GM12878 (cell line): ENCODE results near the gene AGRN.

Experiments
- CHD2 ChIP-seq: IDR thresholded peaks from 2 replicates; pipeline ENCODE4 v1.6.1; 2011; ENCODE audit warnings: low read depth, low read length, improper control_type of control experiment, borderline replicate concordance
- CTCF ChIP-seq, 3 experiments: IDR thresholded peaks in 2 of 3; conservative IDR thresholded peaks in 1 of 3; 2 replicates each; pipeline ENCODE4 v1.5.1; 2011; ENCODE audit warnings: low read depth in 3 of 3, low read length in 3 of 3, mild to moderate bottlenecking in 3 of 3, control low read depth in 2 of 3, moderate library complexity in 2 of 3, inconsistent platforms in 1 of 3, mixed read lengths in 1 of 3; ENCODE audit not compliant: control insufficient read depth in 2 of 3, insufficient read depth in 1 of 3; ENCODE audit errors: extremely low read depth in 1 of 3
- ESRRA ChIP-seq: IDR thresholded peaks from 2 replicates; pipeline ENCODE4 v1.6.1; 2012; ENCODE audit warnings: mild to moderate bottlenecking, low read length, improper control_type of control experiment
- POLR2A ChIP-seq: IDR thresholded peaks from 2 replicates; pipeline ENCODE4 v1.6.1; 2011; ENCODE audit warnings: low read depth, mild to moderate bottlenecking, low read length
- SP1 ChIP-seq: IDR thresholded peaks from one replicate; pipeline ENCODE4 v1.6.1; 2011; ENCODE audit warnings: low read depth, low read length
- SPI1 ChIP-seq: IDR thresholded peaks from 2 replicates; pipeline ENCODE4 v1.6.1; 2011; ENCODE audit warnings: low read depth, mild to moderate bottlenecking, low read length, moderate library complexity, borderline replicate concordance; ENCODE audit not compliant: insufficient read depth
- TF ChIP-seq, protein P1 (sequence below): fragments of 450-650 bp; IDR thresholded peaks from 2 replicates; pipeline ENCODE4 v1.6.1; 2017; ENCODE audit warnings: mild to moderate bottlenecking
- TF ChIP-seq, protein P2 (sequence below): IDR thresholded peaks from 2 replicates; pipeline ENCODE4 v1.6.1; 2012; ENCODE audit warnings: low read depth, low read length, improper control_type of control experiment
- TF ChIP-seq, protein P3 (sequence below): fragments of 450-650 bp; IDR thresholded peaks from 2 replicates; pipeline ENCODE4 v1.6.1; 2017; ENCODE audit warnings: antibody characterized with exemption, mild to moderate bottlenecking, moderate library complexity
- TF ChIP-seq, protein P4 (sequence below): IDR thresholded peaks from 2 replicates; pipeline ENCODE4 v1.6.1; 2012; ENCODE audit warnings: mild to moderate bottlenecking, low read depth, low read length

- TF ChIP-seq, protein P1, sequence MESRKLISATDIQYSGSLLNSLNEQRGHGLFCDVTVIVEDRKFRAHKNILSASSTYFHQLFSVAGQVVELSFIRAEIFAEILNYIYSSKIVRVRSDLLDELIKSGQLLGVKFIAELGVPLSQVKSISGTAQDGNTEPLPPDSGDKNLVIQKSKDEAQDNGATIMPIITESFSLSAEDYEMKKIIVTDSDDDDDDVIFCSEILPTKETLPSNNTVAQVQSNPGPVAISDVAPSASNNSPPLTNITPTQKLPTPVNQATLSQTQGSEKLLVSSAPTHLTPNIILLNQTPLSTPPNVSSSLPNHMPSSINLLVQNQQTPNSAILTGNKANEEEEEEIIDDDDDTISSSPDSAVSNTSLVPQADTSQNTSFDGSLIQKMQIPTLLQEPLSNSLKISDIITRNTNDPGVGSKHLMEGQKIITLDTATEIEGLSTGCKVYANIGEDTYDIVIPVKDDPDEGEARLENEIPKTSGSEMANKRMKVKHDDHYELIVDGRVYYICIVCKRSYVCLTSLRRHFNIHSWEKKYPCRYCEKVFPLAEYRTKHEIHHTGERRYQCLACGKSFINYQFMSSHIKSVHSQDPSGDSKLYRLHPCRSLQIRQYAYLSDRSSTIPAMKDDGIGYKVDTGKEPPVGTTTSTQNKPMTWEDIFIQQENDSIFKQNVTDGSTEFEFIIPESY = no peak
- TF ChIP-seq SP1 = no peak
- TF ChIP-seq, protein P2, sequence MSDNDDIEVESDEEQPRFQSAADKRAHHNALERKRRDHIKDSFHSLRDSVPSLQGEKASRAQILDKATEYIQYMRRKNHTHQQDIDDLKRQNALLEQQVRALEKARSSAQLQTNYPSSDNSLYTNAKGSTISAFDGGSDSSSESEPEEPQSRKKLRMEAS = no peak
- TF ChIP-seq ESRRA = no peak
- TF ChIP-seq POLR2A = no peak
- TF ChIP-seq CTCF (IDR thresholded peaks at IDR 0.05 in 2 of 3, conservative IDR thresholded peaks at IDR 0.05 in 1 of 3; ENCODE audit: control insufficient read depth in 2 of 3, extremely low read depth in 1 of 3, insufficient read depth in 1 of 3, low read depth in 3 of 3, low read length in 3 of 3) = no peak
- no peak for TF ChIP-seq SPI1
- TF ChIP-seq, protein P3, sequence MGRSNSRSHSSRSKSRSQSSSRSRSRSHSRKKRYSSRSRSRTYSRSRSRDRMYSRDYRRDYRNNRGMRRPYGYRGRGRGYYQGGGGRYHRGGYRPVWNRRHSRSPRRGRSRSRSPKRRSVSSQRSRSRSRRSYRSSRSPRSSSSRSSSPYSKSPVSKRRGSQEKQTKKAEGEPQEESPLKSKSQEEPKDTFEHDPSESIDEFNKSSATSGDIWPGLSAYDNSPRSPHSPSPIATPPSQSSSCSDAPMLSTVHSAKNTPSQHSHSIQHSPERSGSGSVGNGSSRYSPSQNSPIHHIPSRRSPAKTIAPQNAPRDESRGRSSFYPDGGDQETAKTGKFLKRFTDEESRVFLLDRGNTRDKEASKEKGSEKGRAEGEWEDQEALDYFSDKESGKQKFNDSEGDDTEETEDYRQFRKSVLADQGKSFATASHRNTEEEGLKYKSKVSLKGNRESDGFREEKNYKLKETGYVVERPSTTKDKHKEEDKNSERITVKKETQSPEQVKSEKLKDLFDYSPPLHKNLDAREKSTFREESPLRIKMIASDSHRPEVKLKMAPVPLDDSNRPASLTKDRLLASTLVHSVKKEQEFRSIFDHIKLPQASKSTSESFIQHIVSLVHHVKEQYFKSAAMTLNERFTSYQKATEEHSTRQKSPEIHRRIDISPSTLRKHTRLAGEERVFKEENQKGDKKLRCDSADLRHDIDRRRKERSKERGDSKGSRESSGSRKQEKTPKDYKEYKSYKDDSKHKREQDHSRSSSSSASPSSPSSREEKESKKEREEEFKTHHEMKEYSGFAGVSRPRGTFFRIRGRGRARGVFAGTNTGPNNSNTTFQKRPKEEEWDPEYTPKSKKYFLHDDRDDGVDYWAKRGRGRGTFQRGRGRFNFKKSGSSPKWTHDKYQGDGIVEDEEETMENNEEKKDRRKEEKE = no peak
- no peak for TF ChIP-seq CHD2
- TF ChIP-seq, protein P4, sequence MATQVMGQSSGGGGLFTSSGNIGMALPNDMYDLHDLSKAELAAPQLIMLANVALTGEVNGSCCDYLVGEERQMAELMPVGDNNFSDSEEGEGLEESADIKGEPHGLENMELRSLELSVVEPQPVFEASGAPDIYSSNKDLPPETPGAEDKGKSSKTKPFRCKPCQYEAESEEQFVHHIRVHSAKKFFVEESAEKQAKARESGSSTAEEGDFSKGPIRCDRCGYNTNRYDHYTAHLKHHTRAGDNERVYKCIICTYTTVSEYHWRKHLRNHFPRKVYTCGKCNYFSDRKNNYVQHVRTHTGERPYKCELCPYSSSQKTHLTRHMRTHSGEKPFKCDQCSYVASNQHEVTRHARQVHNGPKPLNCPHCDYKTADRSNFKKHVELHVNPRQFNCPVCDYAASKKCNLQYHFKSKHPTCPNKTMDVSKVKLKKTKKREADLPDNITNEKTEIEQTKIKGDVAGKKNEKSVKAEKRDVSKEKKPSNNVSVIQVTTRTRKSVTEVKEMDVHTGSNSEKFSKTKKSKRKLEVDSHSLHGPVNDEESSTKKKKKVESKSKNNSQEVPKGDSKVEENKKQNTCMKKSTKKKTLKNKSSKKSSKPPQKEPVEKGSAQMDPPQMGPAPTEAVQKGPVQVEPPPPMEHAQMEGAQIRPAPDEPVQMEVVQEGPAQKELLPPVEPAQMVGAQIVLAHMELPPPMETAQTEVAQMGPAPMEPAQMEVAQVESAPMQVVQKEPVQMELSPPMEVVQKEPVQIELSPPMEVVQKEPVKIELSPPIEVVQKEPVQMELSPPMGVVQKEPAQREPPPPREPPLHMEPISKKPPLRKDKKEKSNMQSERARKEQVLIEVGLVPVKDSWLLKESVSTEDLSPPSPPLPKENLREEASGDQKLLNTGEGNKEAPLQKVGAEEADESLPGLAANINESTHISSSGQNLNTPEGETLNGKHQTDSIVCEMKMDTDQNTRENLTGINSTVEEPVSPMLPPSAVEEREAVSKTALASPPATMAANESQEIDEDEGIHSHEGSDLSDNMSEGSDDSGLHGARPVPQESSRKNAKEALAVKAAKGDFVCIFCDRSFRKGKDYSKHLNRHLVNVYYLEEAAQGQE = no peak
Measured at GRCh38 chr1:1001057-1001783, 18.7 kb upstream of the AGRN start.
